Endothelial cell of umbilical vein (primary cell): Measurements from ENCODE around the gene PLA2G4B. TPM values are rescaled to one million over a fixed set of nuclear protein-coding genes. Genes with fewer than 3 reads are reported as not detected.

Experiments used
- BruUV-seq: library from RNA; stranded (reverse); fragments of 400-500 nt; replicated peaks from 2 replicates; lab custom pipeline; 2021; lab: Mats Ljungman, UMichigan
- CTCF ChIA-PET: fragments of 300-600, 350-600 bp; sonication (Branson Sonifier 250); formaldehyde crosslinking; loops from one replicate; lab custom pipeline; 2021; ENCODE audit warnings: antibody characterized with exemption, inconsistent platforms; lab: Charles Lee
- POLR2A ChIA-PET: fragments of 300-600, 350-600 bp; sonication (Branson Sonifier 250); formaldehyde crosslinking; loops from one replicate; lab custom pipeline; 2021; ENCODE audit warnings: antibody characterized with exemption, inconsistent platforms; lab: Charles Lee
- DNase-seq: peaks from one replicate; pipeline ENCODE4 v3.0.0-alpha.2; 2011; ENCODE audit warnings: low read depth, low spot score
- FAIRE-seq: peaks from 2 replicates; lab custom pipeline; 2011; peaks lifted over from hg19 to GRCh38; lab: Jason Lieb, UNC
- H2AFZ ChIP-seq: 2 replicates; pipeline ENCODE4 v1.6.0; 2012; ENCODE audit warnings: low read depth, low read length, control low read depth, inconsistent platforms
- H3K27ac ChIP-seq: 2 replicates; pipeline ENCODE4 v1.5.1; 2011; ENCODE audit warnings: low read depth, mild to moderate bottlenecking, control low read depth, low read length, moderate library complexity; ENCODE audit not compliant: insufficient read depth
- H3K27me3 ChIP-seq, 2 experiments: 2 replicates each; pipeline versions ENCODE4 v1.6.0 to v1.6.1; 2011; ENCODE audit warnings: low read length in 2 of 2, mixed read lengths in 1 of 2; ENCODE audit not compliant: control insufficient read depth in 2 of 2, insufficient read depth in 2 of 2
- H3K36me3 ChIP-seq, 2 experiments: 2 replicates in 1 of 2; 3 replicates in 1 of 2; pipeline ENCODE4 v1.5.1; 2011; ENCODE audit warnings: low read length in 2 of 2, mild to moderate bottlenecking in 1 of 2, moderate library complexity in 1 of 2; ENCODE audit not compliant: control insufficient read depth in 2 of 2, insufficient read depth in 2 of 2; ENCODE audit errors: extremely low read depth in 1 of 2
- H3K4me1 ChIP-seq: 3 replicates; pipeline ENCODE4 v1.5.1; 2011; ENCODE audit warnings: mild to moderate bottlenecking, low read length; ENCODE audit not compliant: control insufficient read depth, insufficient read depth; ENCODE audit errors: extremely low read depth
- H3K4me2 ChIP-seq: 2 replicates; pipeline ENCODE4 v1.6.1; 2011; ENCODE audit warnings: low read length, control low read depth, mixed read lengths; ENCODE audit not compliant: insufficient read depth
- H3K4me3 ChIP-seq, 3 experiments: fragments of 200-600 bp in 1 of 3; sonication (generic), shearing (Covaris generic) in 1 of 3; replicated peaks in 1 of 3; 2 replicates each; pipeline ENCODE4 v1.5.1; 2011 to 2016; ENCODE audit warnings: control low read depth in 3 of 3, low read length in 3 of 3, mild to moderate bottlenecking in 2 of 3, inconsistent platforms in 1 of 3, low read depth in 1 of 3, moderate library complexity in 1 of 3; ENCODE audit not compliant: insufficient read depth in 1 of 3
- H3K79me2 ChIP-seq: 2 replicates; pipeline ENCODE4 v1.6.0; 2012; ENCODE audit warnings: low read length, inconsistent platforms; ENCODE audit not compliant: control insufficient read depth, insufficient read depth
- H3K9ac ChIP-seq: replicated peaks from 2 replicates; pipeline ENCODE3; 2011; ENCODE audit warnings: low read length, control low read depth; ENCODE audit not compliant: insufficient read depth; ENCODE audit errors: extremely low read depth
- H3K9me1 ChIP-seq: replicated peaks from 3 replicates; pipeline ENCODE4 v1.6.0; 2011; ENCODE audit warnings: mild to moderate bottlenecking, low read length; ENCODE audit not compliant: control insufficient read depth, insufficient read depth; ENCODE audit errors: extremely low read depth
- H3K9me3 ChIP-seq: replicated peaks from 2 replicates; pipeline ENCODE4 v1.5.1; 2012; ENCODE audit warnings: low read length, inconsistent platforms; ENCODE audit not compliant: control insufficient read depth, insufficient read depth
- H4K20me1 ChIP-seq: replicated peaks from 2 replicates; pipeline ENCODE3; 2011; ENCODE audit warnings: mild to moderate bottlenecking, low read length; ENCODE audit not compliant: control insufficient read depth, insufficient read depth; ENCODE audit errors: extremely low read depth
- CTCF ChIP-seq, 2 donors: IDR thresholded peaks; 1 replicate in 1 of 2; 2 replicates in 1 of 2; pipeline ENCODE4 v1.5.1; 2011; ENCODE audit warnings: low read length in 2 of 2, mild to moderate bottlenecking in 2 of 2, moderate library complexity in 2 of 2, control low read depth in 1 of 2, inconsistent platforms in 1 of 2, low read depth in 1 of 2; ENCODE audit not compliant: insufficient read depth in 1 of 2; ENCODE audit errors: extremely low read depth in 1 of 2
- EZH2 ChIP-seq: IDR thresholded peaks from 2 replicates; pipeline ENCODE4 v1.6.1; 2012; ENCODE audit warnings: borderline replicate concordance, low read depth, mild to moderate bottlenecking, moderate library complexity, low read length, inconsistent platforms; ENCODE audit not compliant: severe bottlenecking
- FOS ChIP-seq: IDR thresholded peaks from 2 replicates; pipeline ENCODE4 v1.6.1; 2011; ENCODE audit warnings: mild to moderate bottlenecking, low read length, moderate library complexity, borderline replicate concordance; ENCODE audit not compliant: insufficient read depth
- GATA2 ChIP-seq: IDR thresholded peaks from 2 replicates; pipeline ENCODE4 v1.7.0; 2011; ENCODE audit warnings: low read depth, mild to moderate bottlenecking, moderate library complexity, mixed read lengths, low read length; ENCODE audit not compliant: insufficient read length, insufficient read depth
- JUN ChIP-seq: IDR thresholded peaks from 2 replicates; pipeline ENCODE4 v1.6.1; 2011; ENCODE audit warnings: borderline replicate concordance, low read depth; ENCODE audit not compliant: insufficient read length, insufficient read depth
- MAX ChIP-seq: IDR thresholded peaks from 2 replicates; pipeline ENCODE4 v1.6.1; 2011; ENCODE audit not compliant: insufficient read depth, insufficient read length
- MYC ChIP-seq: IDR thresholded peaks from one replicate; pipeline ENCODE4 v1.6.1; 2011; ENCODE audit warnings: mild to moderate bottlenecking, low read depth, low read length
- POLR2A ChIP-seq: IDR thresholded peaks from 2 replicates; pipeline ENCODE4 v1.6.1; 2012; ENCODE audit warnings: low read depth, mild to moderate bottlenecking, control low read depth, low read length
- POLR2AphosphoS5 ChIP-seq: IDR thresholded peaks from 2 replicates; pipeline ENCODE4 v1.6.1; 2012; ENCODE audit warnings: low read depth, mild to moderate bottlenecking, control low read depth, low read length, moderate library complexity; ENCODE audit not compliant: insufficient read depth
- dilution Hi-C: fragments of 300-500 bp; cut with MboI; formaldehyde crosslinking; loops from one replicate; pipeline ENCODE4 v1.15.0; 2019; ENCODE audit warnings: low sequenced_read_pairs; ENCODE audit not compliant: extremely low pct_ligation_motif_present
- intact Hi-C: fragments of 100-400 bp; cut with micrococcal nuclease; formaldehyde crosslinking; loops from one replicate; pipeline ENCODE4 v1.10.0; 2022
- polyA plus RNA-seq, 4 experiments: library from polyadenylated mRNA; depleted of rRNA in 3 of 4; stranded (reverse) in 3 of 4; unstranded in 1 of 4; fragments of >200 nt; gene quantifications; 2 replicates each; pipeline versions ENCODE4 v1.2.1 to v1.2.3, GENCODE V29; 2011 to 2012; ENCODE audit warnings: missing spikeins in 1 of 4
- total RNA-seq: library from RNA; stranded (reverse); gene quantifications from 2 replicates; pipeline ENCODE4 v1.2.3, GENCODE V29; 2021

PLA2G4B gene
- total and polyA plus RNA-seq, 2 donors (not counting 3 experiments of a cell fraction or from before 2014, with no cell fraction given): 4.0 to 7.9 TPM

- Histone ChIP-seq H3K4me1 (no peaks in the 10 kb centered on the region), H3K36me3 (peaks cover 0 to 2% of the 10 kb centered on the region in 2 experiments), H3K79me2 (no peaks in the 10 kb centered on the region), H3K9me1 (no peaks in the 10 kb centered on the region), H3K27me3 (no peaks in the 10 kb centered on the region), H3K9me3 (no peaks in the 10 kb centered on the region), H3K9ac (no peak overlapping the region), H3K4me3 (no peak overlapping the region), H3K27ac (no peak overlapping the region), H3K4me2 (no peak overlapping the region), H2AFZ (no peak overlapping the region), H4K20me1 (no peaks in the 10 kb centered on the region)
- CTCF ChIA-PET: interaction anchor here (1.7 kb wide), 1 partner anchor 66 kb away, joined by 5 read pairs; the partner anchor contains the start of gene MAPKBP1
- no peak for FAIRE-seq
- TF ChIP-seq EZH2 (no peak), FOS (no peak), POLR2A (no peak), MYC (no peak), CTCF (IDR thresholded peaks at IDR 0.05; ENCODE audit: extremely low read depth in 1 of 2, insufficient read depth in 1 of 2, low read depth in 1 of 2, low read length in 2 of 2) (no peak), POLR2AphosphoS5 (no peak), JUN (no peak), GATA2 (no peak), MAX (no peak)
- no peak for DNase-seq
- POLR2A ChIA-PET: no interaction called here
- dilution Hi-C loops: no loop called here
- intact Hi-C loops: no loop called here
- BruUV-seq: no TSS peak
Measured at GRCh38 chr15:41839781-41840491, 1.3 kb downstream of the PLA2G4B start.
